A549 (cell line): Measurements from ENCODE around the gene CBFA2T3.

Experiments
- CEBPB ChIP-seq, 2 experiments: fragments of >200 bp in 1 of 2; sonication (Bioruptor Twin) in 1 of 2; formaldehyde crosslinking in 1 of 2; IDR thresholded peaks; 2 replicates each; pipeline ENCODE4 v1.6.1; 2012 to 2016
- CHD4 ChIP-seq: fragments of 200-600 bp; sonication (generic); IDR thresholded peaks from 2 replicates; pipeline ENCODE4 v1.6.1; 2016; ENCODE audit warnings: antibody characterized with exemption, mild to moderate bottlenecking, borderline replicate concordance
- CTCF ChIP-seq: fragments of >200 bp; sonication (Bioruptor Twin); formaldehyde crosslinking; IDR thresholded peaks from 3 replicates; pipeline ENCODE4 v1.5.1; 2016
- ELK1 ChIP-seq: fragments of 150-350 bp; IDR thresholded peaks from 2 replicates; pipeline ENCODE4 v1.6.1; 2014; ENCODE audit warnings: low read depth, mild to moderate bottlenecking, low read length
- EP300 ChIP-seq, 2 experiments: fragments of >200 bp; sonication (Bioruptor Twin); formaldehyde crosslinking; IDR thresholded peaks; 2 replicates in 1 of 2; 3 replicates in 1 of 2; pipeline ENCODE4 v1.6.1; 2016 to 2017
- JUN ChIP-seq, 2 experiments: fragments of >200 bp; sonication (Bioruptor Twin); formaldehyde crosslinking; IDR thresholded peaks; 2 replicates in 1 of 2; 3 replicates in 1 of 2; pipeline ENCODE4 v1.6.1; 2016 to 2017
- KDM1A ChIP-seq: fragments of 200-600 bp; sonication (generic); IDR thresholded peaks from 2 replicates; pipeline ENCODE4 v1.6.1; 2016; ENCODE audit warnings: low read depth, mild to moderate bottlenecking
- PHF8 ChIP-seq: fragments of 200-600 bp; sonication (generic); IDR thresholded peaks from 2 replicates; pipeline ENCODE4 v1.6.1; 2016; ENCODE audit warnings: low read depth, mild to moderate bottlenecking, antibody characterized with exemption, moderate library complexity, borderline replicate concordance
- POLR2A ChIP-seq: IDR thresholded peaks from 2 replicates; pipeline ENCODE4 v1.6.1; 2012; ENCODE audit warnings: mild to moderate bottlenecking, low read length
- RFX5 ChIP-seq: fragments of 450-650 bp; IDR thresholded peaks from 2 replicates; pipeline ENCODE4 v1.7.1; 2014; ENCODE audit warnings: antibody characterized with exemption, mild to moderate bottlenecking, moderate library complexity
- TFCP2L1 ChIP-seq: fragments of 250-450 bp; sonication (Bioruptor Pico); IDR thresholded peaks from 2 replicates; pipeline ENCODE4 v1.5.0; 2021; ENCODE audit warnings: mild to moderate bottlenecking
- ZNF302 ChIP-seq: fragments of 250-450 bp; sonication (Bioruptor Pico); IDR thresholded peaks from 2 replicates; pipeline ENCODE4 v1.9.0; 2021; ENCODE audit warnings: inconsistent platforms, mild to moderate bottlenecking, moderate library complexity

- TF ChIP-seq CTCF (no peak), POLR2A (no peak), CEBPB (IDR thresholded peaks at IDR 0.05) (no peak), CHD4 (no peak), KDM1A (no peak), ZNF302 (CRISPR knock-in tag) (no peak), ELK1 (no peak), JUN (IDR thresholded peaks at IDR 0.05) (no peak), EP300 (IDR thresholded peaks at IDR 0.05) (no peak), PHF8 (no peak), RFX5 (no peak), TFCP2L1 (no peak)
These were observed 42.5 kb upstream of the CBFA2T3 start for GRCh38 chr16:89019511-89019910.
